HCT116 (cell line): Measurements from ENCODE around the gene PACS2.

ENCODE experiments used
- CTCF ChIP-seq, 3 experiments: fragments of 200-600 bp in 1 of 3; sonication (generic) in 1 of 3; IDR thresholded peaks in 2 of 3; conservative IDR thresholded peaks in 1 of 3; 2 replicates each; pipeline ENCODE4 v1.5.1; 2012 to 2017; ENCODE audit warnings: low read depth in 2 of 3, low read length in 2 of 3, antibody characterized with exemption in 1 of 3, borderline replicate concordance in 1 of 3, control low read depth in 1 of 3, mild to moderate bottlenecking in 1 of 3, mixed read lengths in 1 of 3, mixed run types in 1 of 3, moderate library complexity in 1 of 3; ENCODE audit not compliant: insufficient read depth in 1 of 3
- EZH2 ChIP-seq: fragments of 200-600 bp; sonication (generic); IDR thresholded peaks from 2 replicates; pipeline ENCODE4 v1.6.1; 2017; ENCODE audit warnings: antibody characterized with exemption, mixed run types
- JUND ChIP-seq: IDR thresholded peaks from 2 replicates; pipeline ENCODE4 v1.6.1; 2012
- POLR2A ChIP-seq: IDR thresholded peaks from 2 replicates; pipeline ENCODE4 v1.7.0; 2011; ENCODE audit warnings: borderline replicate concordance; ENCODE audit not compliant: insufficient read depth, insufficient read length; ENCODE audit errors: extremely low read depth
- POLR2AphosphoS5 ChIP-seq: IDR thresholded peaks from 2 replicates; pipeline ENCODE4 v1.6.1; 2011; ENCODE audit warnings: mild to moderate bottlenecking, low read depth, low read length, moderate library complexity
- RAD21 ChIP-seq: IDR thresholded peaks from 2 replicates; pipeline ENCODE4 v1.6.1; 2012; ENCODE audit warnings: low read depth, mild to moderate bottlenecking
- REST ChIP-seq: IDR thresholded peaks from 2 replicates; pipeline ENCODE4 v1.6.1; 2012; ENCODE audit warnings: low read depth
- SIN3A ChIP-seq: IDR thresholded peaks from 2 replicates; pipeline ENCODE4 v1.6.1; 2012; ENCODE audit warnings: low read depth
- SRF ChIP-seq: IDR thresholded peaks from 2 replicates; pipeline ENCODE4 v1.6.1; 2012; ENCODE audit warnings: low read depth
- TCF7L2 ChIP-seq: IDR thresholded peaks from 2 replicates; pipeline ENCODE4 v1.7.0; 2011; ENCODE audit warnings: borderline replicate concordance, inconsistent platforms; ENCODE audit not compliant: insufficient read depth, insufficient read length; ENCODE audit errors: extremely low read depth
- YY1 ChIP-seq: IDR thresholded peaks from 2 replicates; pipeline ENCODE4 v1.6.1; 2011; ENCODE audit warnings: low read length, low read depth, moderate library complexity, mild to moderate bottlenecking; ENCODE audit not compliant: insufficient replicate concordance; ENCODE audit errors: extremely low read depth
- ZBTB33 ChIP-seq: IDR thresholded peaks from 2 replicates; pipeline ENCODE4 v1.6.1; 2011; ENCODE audit warnings: mild to moderate bottlenecking, low read length, moderate library complexity; ENCODE audit not compliant: insufficient replicate concordance; ENCODE audit errors: extremely low read depth
- ZFX ChIP-seq: fragments of 450-650 bp; IDR thresholded peaks from 2 replicates; pipeline ENCODE4 v1.6.1; 2017

DNA sequence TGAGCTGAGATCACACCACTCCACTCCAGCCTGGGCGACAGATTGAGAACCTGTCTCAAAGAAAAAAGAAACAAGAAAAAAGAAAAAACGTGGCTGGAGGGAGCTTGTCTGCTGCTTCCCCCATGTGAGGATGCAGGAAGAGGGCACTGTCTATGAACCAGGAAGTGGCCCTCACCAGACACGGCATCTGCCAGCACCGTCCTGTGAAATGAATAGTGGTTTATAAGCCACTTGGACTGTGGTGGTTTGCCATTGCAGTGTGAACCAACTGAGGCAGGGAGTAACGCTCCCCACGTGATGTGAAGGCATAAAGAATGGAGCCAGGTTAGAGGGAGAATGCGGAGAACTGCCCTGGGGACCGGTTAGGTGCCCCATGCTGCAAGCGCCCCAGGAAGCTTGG lies 9.2 kb upstream of the PACS2 start:
- TF ChIP-seq CTCF (IDR thresholded peaks at IDR 0.05 in 2 of 3, conservative IDR thresholded peaks at IDR 0.05 in 1 of 3; ENCODE audit: borderline replicate concordance in 1 of 3, insufficient read depth in 1 of 3, low read depth in 2 of 3, low read length in 2 of 3) (no peak), POLR2AphosphoS5 (no peak), POLR2A (no peak), SIN3A (no peak), EZH2 (no peak), TCF7L2 (no peak), JUND (no peak), RAD21 (no peak), YY1 (no peak), ZBTB33 (no peak), SRF (no peak), ZFX (no peak), REST (no peak)
